ENCODE data around the gene PEPD.

PEPD gene

GRCh38 chr19:33349319-33350289 is 172.0 kb downstream of the PEPD start:
- DNase-seq = no peak

- DNase-seq = peak; percentile 67
Measured at GRCh38 chr19:33348301-33349010, 173.1 kb downstream of the PEPD start.

- no peak for DNase-seq
Measured at GRCh38 chr19:33347300-33347699, 174.3 kb downstream of the PEPD start.

- no peak for DNase-seq
Measured at GRCh38 chr19:33346665-33347064, 174.9 kb downstream of the PEPD start.

GRCh38 chr19:33345163-33345562 is 176.4 kb downstream of the PEPD start:
- no peak for DNase-seq

GRCh38 chr19:33344573-33344925 is 177.0 kb downstream of the PEPD start:
- DNase-seq = no peak

DNA sequence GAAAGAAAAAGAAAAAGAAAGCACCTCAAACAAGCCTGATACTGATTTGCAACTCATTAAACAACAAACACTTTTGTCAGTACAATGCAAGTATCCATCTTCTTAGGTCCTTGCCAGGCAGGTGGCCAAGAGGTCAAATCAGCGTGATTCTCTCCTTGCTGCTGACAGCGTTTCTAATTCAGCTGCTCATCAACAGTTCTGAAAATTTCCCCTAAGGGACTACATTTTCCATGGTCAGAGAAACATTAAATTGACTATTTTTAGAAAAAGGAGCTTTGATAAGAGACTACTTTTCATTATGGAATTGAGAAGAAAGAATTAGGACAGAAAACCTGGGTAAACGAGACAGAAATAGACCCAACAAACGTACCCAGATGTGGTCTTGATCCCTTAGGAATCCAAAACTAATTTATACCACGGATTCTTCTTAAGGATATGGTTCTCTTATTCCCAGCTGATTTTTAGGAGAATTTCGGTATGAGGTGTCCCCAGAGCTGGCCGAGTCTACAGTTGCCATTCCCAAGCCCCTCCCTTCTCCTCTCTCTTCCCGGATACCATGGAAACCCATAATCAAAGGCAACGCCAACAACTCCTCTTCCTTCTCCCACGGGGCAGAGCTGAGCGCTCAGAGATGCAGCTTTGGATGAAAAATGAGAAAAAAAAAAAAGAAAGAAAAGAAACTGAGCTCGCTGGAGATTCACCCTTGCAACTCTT is 177.6 kb downstream of the PEPD start:
- DNase-seq = no peak

DNA sequence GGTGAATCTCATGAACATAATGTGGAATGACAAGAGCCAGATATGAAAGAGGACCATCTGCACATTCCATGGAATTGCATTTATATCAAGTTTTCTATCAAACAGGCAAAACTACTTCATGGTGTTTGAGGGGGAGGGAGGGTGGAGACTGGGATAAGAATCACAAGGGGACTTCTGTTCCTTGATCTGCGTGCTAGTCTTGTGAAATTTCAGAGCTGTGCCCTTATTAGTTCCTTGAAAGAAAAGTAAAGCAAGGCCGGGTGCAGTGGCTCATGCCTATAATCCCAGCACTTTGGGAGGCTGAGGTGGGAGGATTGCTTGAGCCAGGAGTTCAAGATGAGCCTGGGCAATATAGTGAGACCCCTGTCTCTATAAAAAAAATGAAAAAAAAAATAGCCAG is 178.3 kb downstream of the PEPD start:
- DNase-seq = no peak

GRCh38 chr19:33340991-33341390 is 180.6 kb downstream of the PEPD start:
- no peak for DNase-seq

DNA sequence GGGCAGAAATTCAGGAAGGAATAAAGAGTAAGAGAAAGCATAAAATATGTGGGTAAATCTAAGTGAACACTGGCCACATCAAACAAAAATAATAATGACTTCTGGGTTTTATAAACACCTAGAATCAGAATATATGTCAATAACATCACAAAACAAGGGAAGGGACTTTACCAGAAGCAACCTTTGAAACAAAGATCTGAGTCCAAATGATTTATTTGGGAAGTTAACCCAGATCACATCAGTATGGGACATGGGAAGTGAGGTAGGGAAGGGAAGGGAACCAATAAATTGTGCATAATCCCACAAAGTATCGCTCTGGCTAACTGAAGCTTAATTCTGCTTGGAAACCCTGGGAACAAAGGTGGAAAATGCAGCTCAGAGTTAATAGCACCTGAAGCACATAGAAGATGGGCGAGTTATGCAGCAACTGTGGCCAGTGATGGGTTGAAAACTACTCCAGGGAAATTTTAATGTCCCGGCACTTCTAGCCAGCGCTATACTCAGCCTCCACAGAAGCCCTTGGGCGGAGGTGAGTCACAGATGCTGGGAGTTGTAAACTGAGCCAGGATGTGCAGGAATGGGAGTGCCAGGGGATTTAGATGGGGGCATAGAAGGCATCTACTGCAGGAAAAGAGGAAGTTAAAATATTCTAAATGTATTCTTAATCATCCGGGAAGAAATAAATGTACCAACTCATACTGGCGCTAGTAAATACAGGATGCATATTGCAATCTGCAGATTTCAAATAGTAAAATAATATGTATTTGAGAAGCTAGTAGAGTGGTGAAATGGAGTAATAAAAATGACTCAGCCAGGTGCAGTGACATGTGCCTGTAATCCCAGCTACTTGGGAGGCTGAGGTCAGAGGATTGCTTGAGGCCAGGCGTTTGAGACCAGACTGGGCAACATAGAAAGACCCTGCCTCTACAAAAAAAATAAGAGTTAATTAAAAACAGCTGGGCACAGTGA is 182.3 kb downstream of the PEPD start:
- peak; percentile 58 for DNase-seq

Data from islet precursor cell (in vitro differentiated cells).